ENCODE measurements around the gene ERCC6L. TPM values are rescaled to one million over a fixed set of nuclear protein-coding genes. Genes with fewer than 3 reads are reported as not detected.

The ERCC6L gene
- total RNA-seq, 1 experiment from 2014 or later, result 19.8 TPM

GRCh38 chrX:72243472-72243871 is 4.6 kb upstream of the ERCC6L start:
- ATAC-seq, result no peak
- Mint-ChIP-seq H3K27me3 (ENCODE audit: low read depth) (no peaks in the 10 kb centered on the region; the same call in 1 of the 2 replicates), H3K4me3 (no peak overlapping the region), H3K4me1 (no peaks in the 10 kb centered on the region), H3K9me3 (no peaks in the 10 kb centered on the region), H3K27ac (no peak overlapping the region), H3K36me3 (no peaks in the 10 kb centered on the region)
- TF ChIP-seq ZNF121 (CRISPR knock-in tag; IDR thresholded peaks at IDR 0.05), result no peak
- no peak for TF ChIP-seq ZNF281 (CRISPR knock-in tag; IDR thresholded peaks at IDR 0.05)
- TF ChIP-seq SMAD4 (CRISPR knock-in tag; IDR thresholded peaks at IDR 0.05), result no peak
- TF ChIP-seq ZMAT4 (CRISPR knock-in tag; IDR thresholded peaks at IDR 0.05), result no peak
- no peak for TF ChIP-seq ZNF232 (CRISPR knock-in tag; IDR thresholded peaks at IDR 0.05)
- no peak for TF ChIP-seq SP1 (CRISPR knock-in tag; conservative IDR thresholded peaks at IDR 0.05)
- no peak for TF ChIP-seq SMAD3 (CRISPR knock-in tag; IDR thresholded peaks at IDR 0.05; ENCODE audit: borderline replicate concordance)
- no peak for TF ChIP-seq ATF6 (CRISPR knock-in tag; IDR thresholded peaks at IDR 0.05)
- no peak for TF ChIP-seq ERG (CRISPR knock-in tag; IDR thresholded peaks at IDR 0.05)
- ChIA-PET CTCF (interaction anchor here (1.4 to 1.9 kb wide), 2 partner anchors 11 to 54 kb away, joined by 3 to 7 read pairs; no protein-coding TSS in a partner anchor), POLR2A (no interaction called here)
- DNase-seq (ENCODE audit: low spot score), result no peak

- peaks cover 8% of the 10 kb centered on the region for H3K36me3 Mint-ChIP-seq
- H3K27ac Mint-ChIP-seq, result no peak overlapping the region
- H3K4me3 Mint-ChIP-seq, result no peak overlapping the region
- TF ChIP-seq NR3C1 (CRISPR knock-in tag; conservative IDR thresholded peaks at IDR 0.05; ENCODE audit: low read depth), result no peak
- H3K27me3 Mint-ChIP-seq (ENCODE audit: low read depth), result no peaks in the 10 kb centered on the region; the same call in 1 of the 2 replicates
- DNase-seq (ENCODE audit: low spot score) (no peak), ATAC-seq (no peak)
- ChIA-PET POLR2A (no interaction called here), CTCF (interaction anchor here (1.6 kb wide), 1 partner anchor 13 kb away, joined by 4 read pairs; no protein-coding TSS in a partner anchor)
- 0 out of 2 replicates have a peak, but pooled peaks cover 2% of the 10 kb centered on the region for H3K4me1 Mint-ChIP-seq
- H3K9me3 Mint-ChIP-seq, result no peaks in the 10 kb centered on the region
Observed at GRCh38 chrX:72240976-72241375, 2.1 kb upstream of the ERCC6L start.

- H3K27ac Mint-ChIP-seq, result peak overlapping the region; percentile 68; the same call in 1 of the 2 replicates
- H3K4me1 Mint-ChIP-seq, result 0 out of 2 replicates have a peak, but pooled peaks cover 2% of the 10 kb centered on the region
- POLR2A ChIA-PET, result interaction anchor here (0.6 to 1.3 kb wide), 5 partner anchors 9 to 69 kb away, joined by 3 to 9 read pairs (median 3); partner anchors contain the start of gene PIN4
- CTCF ChIA-PET, result interaction anchor here (0.8 to 1.4 kb wide), 6 partner anchors 39 to 327 kb away, joined by 3 to 6 read pairs (median 4); partner anchors contain the start of genes NHSL2, RPS4X and RTL5
- H3K9me3 Mint-ChIP-seq, result peaks cover 6% of the 10 kb centered on the region
- peaks cover 25% of the 10 kb centered on the region for H3K36me3 Mint-ChIP-seq
- peak overlapping the region; percentile 85 for H3K4me3 Mint-ChIP-seq
- H3K27me3 Mint-ChIP-seq (ENCODE audit: low read depth), result no peaks in the 10 kb centered on the region
- ATAC-seq, result no peak
- no peak for DNase-seq (ENCODE audit: low spot score)
- TF ChIP-seq E2F4 (CRISPR knock-in tag; IDR thresholded peaks at IDR 0.05; ENCODE audit: borderline replicate concordance, low read depth) (no peak), ZSCAN18 (CRISPR knock-in tag; IDR thresholded peaks at IDR 0.05) (no peak), KAT7 (CRISPR knock-in tag; IDR thresholded peaks at IDR 0.05; ENCODE audit: borderline replicate concordance) (no peak), NR2C2 (CRISPR knock-in tag; IDR thresholded peaks at IDR 0.05) (no peak), FOXP4 (CRISPR knock-in tag; IDR thresholded peaks at IDR 0.05) (no peak), STAT6 (CRISPR knock-in tag; conservative IDR thresholded peaks at IDR 0.05; ENCODE audit: low read depth) (no peak), FOXJ3 (CRISPR knock-in tag; IDR thresholded peaks at IDR 0.05; ENCODE audit: borderline replicate concordance) (no peak)
Observed at GRCh38 chrX:72238183-72238582, 644 bp downstream of the ERCC6L start.
